Right lung (tissue), 10 donors: Measurements from ENCODE around the gene NMBR. TPM values are rescaled to one million over a fixed set of nuclear protein-coding genes. Genes with fewer than 3 reads are reported as not detected.
"Not testable (repeated sequence)": the region's sequence is repeated elsewhere in the genome, so short reads cannot be mapped to it uniquely, and the experiment has no call there.

Source experiments
- DNase-seq, 2 donors: peaks; one replicate each; pipeline ENCODE4 v3.0.0-alpha.2; 2013
- long read RNA-seq, 8 donors: transcript quantifications; one replicate each; lab custom pipeline, GENCODE V29; 2026
- polyA plus RNA-seq, 5 donors: library from polyadenylated mRNA; unstranded; fragments of 120-200 nt; gene quantifications; one replicate each; pipeline versions ENCODE4 v1.2.1 to v1.2.3, GENCODE V29; 2013; ENCODE audit warnings: inconsistent platforms in 1 of 5, low replicate concordance in 1 of 5; ENCODE audit not compliant: insufficient read length in 5 of 5, insufficient read depth in 1 of 5

Gene NMBR
- under 1 TPM in 4 of 5 donors, not detected in 1; 0.18 to 0.46 (median 0.36) TPM for polyA plus RNA-seq
- long read RNA-seq, donor 1: 0 reads
- long read RNA-seq, donor 2: 0 reads
- long read RNA-seq, donor 3: 0 reads
- long read RNA-seq, donor 4: 0 reads
- long read RNA-seq, donor 5: 0 reads
- long read RNA-seq, donor 6: 0 reads
- long read RNA-seq, donor 7: 0 reads
- long read RNA-seq, donor 8: 0 reads

- DNase-seq: peak; percentile 98
Observed at GRCh38 chr6:142146828-142147662, at the start of gene NMBR, which contains the start of gene VTA1. NMBR (minus strand) TSS chr6:142147122; CDS start chr6:142088658, 58,464 bp downstream. VTA1 (plus strand) TSS chr6:142147263; CDS start chr6:142147288, 25 bp downstream.

DNA sequence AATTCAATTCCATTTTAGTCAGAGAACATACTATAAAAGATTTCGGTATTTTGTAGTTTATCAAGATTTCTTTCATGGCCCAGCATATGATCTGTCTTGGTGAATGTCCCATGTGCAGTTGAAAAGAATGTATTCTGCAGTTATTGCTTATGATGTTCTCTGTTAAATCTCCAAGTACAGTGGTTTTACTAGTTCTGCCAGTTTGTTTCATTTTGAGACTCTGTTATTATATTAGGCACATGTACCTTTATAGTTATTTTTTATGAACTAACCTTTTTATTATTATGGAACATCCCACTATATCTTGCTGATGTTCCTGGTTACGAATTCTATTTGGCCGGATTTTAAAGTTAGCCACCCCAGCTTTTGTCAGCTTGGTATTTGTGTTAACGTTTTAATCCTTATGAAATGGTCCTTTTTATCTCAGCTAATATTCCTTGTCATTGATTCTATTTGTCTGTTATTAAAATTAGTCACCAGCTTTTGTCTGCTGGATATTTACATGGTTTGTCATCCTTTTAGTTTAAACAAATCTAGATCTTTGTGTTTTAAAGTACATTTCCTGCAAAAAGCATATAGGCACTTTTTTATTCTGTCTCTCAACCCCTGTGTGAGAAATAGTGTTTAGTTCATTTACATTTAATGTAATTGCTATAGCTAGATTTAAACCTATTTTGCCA, 49.1 kb upstream of the NMBR start:
- no peak for DNase-seq

- no peak for DNase-seq
Observed at GRCh38 chr6:142193621-142194020, 46.7 kb upstream of the NMBR start.

GRCh38 chr6:142192343-142192742, 45.4 kb upstream of the NMBR start:
- no peak for DNase-seq

- DNase-seq: no peak
Observed at GRCh38 chr6:142189057-142189456, 42.1 kb upstream of the NMBR start.

DNA sequence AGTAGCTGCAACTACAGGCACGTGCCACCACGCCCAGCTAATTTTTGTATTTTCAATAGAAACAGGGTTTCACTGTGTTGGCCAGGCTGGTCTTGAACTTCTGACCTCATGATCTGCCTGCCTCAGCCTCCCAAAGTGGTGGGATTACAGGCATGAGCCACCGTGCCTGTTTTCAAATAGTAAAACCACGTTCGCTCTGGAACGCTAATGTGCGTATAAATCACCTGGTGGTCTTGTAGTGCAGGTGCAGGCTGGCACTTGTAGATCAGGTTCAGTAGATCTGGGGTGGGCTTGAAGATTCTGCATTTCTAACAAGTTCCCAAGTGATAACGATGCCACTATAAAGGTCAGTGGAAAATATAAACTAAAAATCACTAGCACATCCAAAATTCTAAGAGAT, 41.4 kb upstream of the NMBR start:
- DNase-seq: not testable (repeated sequence)

- peak in 1 of 2 donors; percentile 5 for DNase-seq
Observed at GRCh38 chr6:142187209-142187608, 40.3 kb upstream of the NMBR start.

DNA sequence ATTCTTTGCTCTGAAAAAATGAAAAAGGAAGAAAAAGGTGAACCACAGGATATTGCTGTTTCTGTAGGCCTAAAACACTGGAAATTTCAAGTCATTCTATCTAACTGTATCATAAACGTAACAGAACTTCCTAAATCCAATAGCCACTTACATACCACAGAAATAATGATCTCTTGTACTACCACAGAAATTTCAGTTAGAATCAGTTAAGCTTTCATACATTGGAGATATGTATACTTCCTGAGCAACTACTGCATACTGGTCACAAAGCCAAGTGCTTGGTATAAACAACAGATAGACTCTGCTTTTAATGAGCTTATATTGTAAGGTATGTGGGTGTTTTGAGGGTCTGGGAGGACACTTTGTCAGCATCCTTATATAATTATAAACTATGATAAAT, 38.7 kb upstream of the NMBR start:
- DNase-seq: no peak

- no peak for DNase-seq
Observed at GRCh38 chr6:142184307-142184706, 37.4 kb upstream of the NMBR start.

- DNase-seq: no peak
Observed at GRCh38 chr6:142183351-142183750, 36.4 kb upstream of the NMBR start.

DNA sequence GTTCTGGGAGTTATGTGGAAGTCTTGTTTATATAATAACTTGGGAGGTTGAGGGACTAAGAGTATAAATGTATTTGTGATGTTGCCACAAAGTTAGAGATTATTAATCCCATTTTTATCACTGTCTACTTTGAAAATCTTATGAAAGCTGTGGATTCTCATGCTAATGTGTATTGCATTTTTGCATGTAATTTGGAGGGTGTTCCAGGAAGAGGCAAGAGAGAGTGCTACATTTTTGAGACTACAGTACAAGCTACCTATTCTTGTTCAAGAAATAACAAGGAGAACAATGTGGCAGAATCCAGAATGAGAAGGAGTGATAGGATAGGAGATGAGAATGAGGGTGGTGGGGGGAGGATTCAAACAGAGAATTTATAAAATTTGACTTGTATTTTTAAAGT, 35.1 kb upstream of the NMBR start:
- DNase-seq: no peak

GRCh38 chr6:142178129-142178528, 31.2 kb upstream of the NMBR start:
- DNase-seq: no peak

DNA sequence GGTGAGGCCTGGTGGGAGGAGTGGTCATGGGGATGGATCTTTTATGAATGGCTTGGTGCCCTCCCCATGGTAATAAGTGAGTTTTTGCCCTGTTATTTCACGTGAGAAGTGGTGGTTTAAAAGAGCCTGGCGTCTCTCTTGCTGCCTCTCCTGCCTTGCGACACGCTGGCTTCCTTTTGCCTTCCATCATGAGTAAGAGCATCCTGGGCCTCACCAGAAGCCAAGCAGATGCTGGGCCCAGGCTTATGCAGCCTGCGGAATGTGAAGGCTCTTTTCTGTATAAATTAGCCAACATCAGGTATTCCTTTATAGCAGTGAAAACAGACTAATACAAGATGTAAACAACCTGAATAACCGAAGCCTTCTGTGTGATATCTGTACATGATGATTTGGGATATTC, 27.8 kb upstream of the NMBR start:
- no peak for DNase-seq

- no peak for DNase-seq
Observed at GRCh38 chr6:142173980-142174379, 27.1 kb upstream of the NMBR start.

- no peak for DNase-seq
Observed at GRCh38 chr6:142172758-142173157, 25.8 kb upstream of the NMBR start.

GRCh38 chr6:142171351-142171750, 24.4 kb upstream of the NMBR start:
- no peak for DNase-seq

- DNase-seq: no peak
Observed at GRCh38 chr6:142167486-142167885, 20.6 kb upstream of the NMBR start.

DNA sequence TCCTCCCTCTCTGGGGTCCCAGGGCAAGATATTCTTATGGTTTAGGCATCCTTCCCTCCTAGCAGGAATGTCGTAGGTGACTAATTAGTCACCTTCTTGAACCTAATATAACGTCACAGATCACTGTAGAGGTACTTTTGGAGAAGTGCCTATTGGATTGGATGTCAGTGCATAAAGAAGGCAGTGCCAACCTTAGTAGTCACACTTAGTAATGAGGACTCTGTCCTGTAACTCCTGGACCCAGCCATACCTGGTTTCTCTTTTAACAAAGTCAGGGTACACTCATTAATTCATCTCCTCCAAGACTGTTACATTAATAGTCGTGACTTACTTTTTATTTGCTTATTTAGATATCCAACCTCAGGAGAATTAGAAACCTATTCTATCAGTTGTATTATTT, 20.1 kb upstream of the NMBR start:
- DNase-seq: no peak

DNA sequence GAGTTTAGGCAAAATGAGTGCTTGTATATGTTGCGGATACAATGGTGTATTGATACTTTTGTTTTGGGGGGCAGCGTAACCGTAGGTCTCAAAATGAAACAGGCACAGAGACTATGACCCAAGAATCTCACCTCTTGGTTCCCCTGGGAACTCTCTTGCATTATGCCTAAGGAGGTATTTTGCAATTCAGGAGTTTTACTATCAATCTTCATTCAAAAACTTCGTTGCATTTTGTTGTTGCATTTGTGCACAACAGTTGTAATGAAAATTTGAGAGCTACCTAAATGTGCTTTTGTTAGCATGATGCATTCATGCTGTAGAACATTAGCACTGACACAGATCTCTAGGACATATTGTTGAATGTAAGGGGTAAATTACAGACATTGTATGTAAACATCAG, 18.3 kb upstream of the NMBR start:
- DNase-seq: no peak

DNA sequence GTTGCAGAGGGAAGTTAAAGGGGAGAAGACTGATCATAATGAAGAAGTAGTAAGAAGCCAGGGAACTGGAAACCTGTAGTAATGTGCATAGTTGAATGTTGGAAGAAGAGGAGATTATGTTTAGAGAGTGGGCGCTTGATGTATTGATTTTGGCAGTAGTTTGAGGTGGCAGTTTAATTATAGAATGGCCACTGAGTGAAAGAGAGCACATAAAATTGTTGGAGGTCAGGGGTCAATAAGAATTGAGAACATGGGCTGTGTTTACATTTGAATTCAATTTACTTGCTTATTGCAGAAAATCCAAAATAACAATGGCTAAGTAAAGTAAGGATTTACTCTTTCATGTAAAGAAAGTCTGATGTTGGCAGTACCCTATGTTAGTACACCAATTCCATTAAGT, 15.9 kb upstream of the NMBR start:
- no peak for DNase-seq

DNA sequence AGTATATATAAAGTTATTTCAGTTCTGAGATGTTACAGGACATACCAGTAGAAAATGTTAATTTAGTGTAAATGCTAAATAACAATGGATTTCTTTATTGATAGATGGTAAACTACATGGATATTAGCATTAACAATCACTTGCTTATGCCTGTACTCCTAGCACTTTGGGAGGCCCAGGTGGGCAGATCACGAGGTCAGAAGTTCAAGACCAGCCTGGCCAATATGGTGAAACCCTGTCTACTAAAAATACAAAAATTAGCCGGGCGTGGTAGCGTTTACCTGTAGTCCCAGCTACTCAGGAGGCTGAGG, 9.8 kb upstream of the NMBR start:
- not testable (repeated sequence) for DNase-seq

DNA sequence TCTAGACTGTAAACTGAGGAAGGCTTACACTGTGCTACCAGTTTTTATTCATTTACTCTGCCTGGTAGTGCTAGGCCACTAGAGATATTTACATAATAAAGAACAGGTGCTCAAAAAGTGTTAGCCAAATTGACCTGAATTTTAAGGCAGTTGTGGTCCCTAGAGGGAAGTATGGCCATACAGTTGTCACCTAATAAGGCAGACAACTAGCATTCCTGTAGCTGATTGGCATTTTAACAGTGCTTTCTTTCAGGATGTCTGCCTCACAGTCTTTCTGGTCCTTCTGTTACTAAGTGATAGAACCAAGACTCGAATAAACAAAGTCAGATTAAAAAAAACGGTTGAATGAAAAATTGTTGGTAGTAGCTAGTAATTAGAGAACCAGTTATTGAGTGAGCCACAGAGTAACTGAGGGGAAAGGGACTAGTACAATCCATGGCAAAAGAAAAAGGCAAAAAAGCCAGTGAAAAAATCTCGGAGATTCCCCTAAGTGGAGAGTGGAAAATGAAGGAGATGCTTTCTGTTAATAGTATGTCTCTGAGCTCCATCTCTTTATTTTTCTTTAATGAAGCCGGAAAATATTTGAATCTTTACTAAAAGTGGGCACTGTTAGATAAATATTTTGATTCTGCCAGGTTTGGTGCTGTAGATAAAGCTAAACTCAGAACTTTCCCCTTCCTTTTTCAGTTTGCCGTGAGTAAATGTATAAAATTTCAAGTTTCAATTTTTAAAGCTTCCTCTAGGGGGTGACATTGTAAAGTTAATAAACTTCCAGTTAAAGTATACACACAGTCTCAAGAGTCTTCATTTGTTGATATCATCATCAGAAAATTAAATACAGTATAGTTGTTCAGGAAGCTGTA, 9.2 kb upstream of the NMBR start:
- peak in 1 of 2 donors; percentile 42 for DNase-seq
